NCI-H1417 (cell line): ENCODE measurements around the gene WDR31.

ENCODE experiments used
- DNase-seq, 3 experiments: peaks; one replicate each; lab custom pipeline; 2025; lab: John Stamatoyannopoulos, UW

Gene WDR31

GRCh38 chr9:113341712-113342410 lies 1.8 kb upstream of the WDR31 start:
- DNase-seq = peak in 1 of 3 experiments; percentile 19

GRCh38 chr9:113337714-113338113 lies 2.4 kb downstream of the WDR31 start:
- DNase-seq = no peak

- DNase-seq = no peak
These were observed 8.3 kb downstream of the WDR31 start for GRCh38 chr9:113331780-113332179.

GRCh38 chr9:113328045-113328782 lies 11.9 kb downstream of the WDR31 start:
- DNase-seq = no peak

GRCh38 chr9:113326230-113326629 lies 13.8 kb downstream of the WDR31 start:
- no peak for DNase-seq

- DNase-seq = no peak
These were observed 17.4 kb downstream of the WDR31 start for GRCh38 chr9:113322671-113323070.

GRCh38 chr9:113320051-113320450 lies 20.0 kb downstream of the WDR31 start:
- DNase-seq = no peak

GRCh38 chr9:113319054-113319453 lies 21.0 kb downstream of the WDR31 start:
- DNase-seq = no peak

GRCh38 chr9:113317777-113318176 lies 22.3 kb downstream of the WDR31 start:
- no peak for DNase-seq

- DNase-seq = no peak
These were observed 24.0 kb downstream of the WDR31 start for GRCh38 chr9:113316030-113316429.

- no peak for DNase-seq
These were observed 24.8 kb downstream of the WDR31 start for GRCh38 chr9:113315231-113315630.

- DNase-seq = no peak
These were observed 26.8 kb downstream of the WDR31 start for GRCh38 chr9:113313261-113313660.

GRCh38 chr9:113311961-113312360 lies 28.1 kb downstream of the WDR31 start:
- DNase-seq = no peak

- DNase-seq = no peak
These were observed 29.5 kb downstream of the WDR31 start for GRCh38 chr9:113310538-113310937.

- DNase-seq = peak in 2 of 3 experiments; percentile 13 to 70
These were observed 30.8 kb downstream of the WDR31 start for GRCh38 chr9:113309204-113309813.

- no peak for DNase-seq
These were observed 32.6 kb downstream of the WDR31 start for GRCh38 chr9:113307396-113307975.

- DNase-seq = no peak
These were observed 33.5 kb downstream of the WDR31 start for GRCh38 chr9:113306566-113306965.

GRCh38 chr9:113302792-113303418 lies 37.2 kb downstream of the WDR31 start, which contains the start of gene RNF183:
RNF183 (minus strand) TSS chr9:113303376; CDS start chr9:113298184, 5,192 bp downstream.
- DNase-seq = no peak

GRCh38 chr9:113301548-113301947 lies 38.5 kb downstream of the WDR31 start:
- DNase-seq = peak in 1 of 3 experiments; percentile 28

- DNase-seq = peak; percentile 49 to 73 (median 57)
These were observed 40.2 kb downstream of the WDR31 start for GRCh38 chr9:113299800-113300292.

GRCh38 chr9:113298924-113299770 lies 40.9 kb downstream of the WDR31 start:
- DNase-seq = peak; percentile 83 to 99 (median 98)
